ENCODE measurements around the gene MYADM. TPM values are rescaled to one million over a fixed set of nuclear protein-coding genes. Genes with fewer than 3 reads are reported as not detected.

The MYADM gene
- total and polyA plus RNA-seq, 9 donors: 27.5 to 216 (median 134) TPM

DNA sequence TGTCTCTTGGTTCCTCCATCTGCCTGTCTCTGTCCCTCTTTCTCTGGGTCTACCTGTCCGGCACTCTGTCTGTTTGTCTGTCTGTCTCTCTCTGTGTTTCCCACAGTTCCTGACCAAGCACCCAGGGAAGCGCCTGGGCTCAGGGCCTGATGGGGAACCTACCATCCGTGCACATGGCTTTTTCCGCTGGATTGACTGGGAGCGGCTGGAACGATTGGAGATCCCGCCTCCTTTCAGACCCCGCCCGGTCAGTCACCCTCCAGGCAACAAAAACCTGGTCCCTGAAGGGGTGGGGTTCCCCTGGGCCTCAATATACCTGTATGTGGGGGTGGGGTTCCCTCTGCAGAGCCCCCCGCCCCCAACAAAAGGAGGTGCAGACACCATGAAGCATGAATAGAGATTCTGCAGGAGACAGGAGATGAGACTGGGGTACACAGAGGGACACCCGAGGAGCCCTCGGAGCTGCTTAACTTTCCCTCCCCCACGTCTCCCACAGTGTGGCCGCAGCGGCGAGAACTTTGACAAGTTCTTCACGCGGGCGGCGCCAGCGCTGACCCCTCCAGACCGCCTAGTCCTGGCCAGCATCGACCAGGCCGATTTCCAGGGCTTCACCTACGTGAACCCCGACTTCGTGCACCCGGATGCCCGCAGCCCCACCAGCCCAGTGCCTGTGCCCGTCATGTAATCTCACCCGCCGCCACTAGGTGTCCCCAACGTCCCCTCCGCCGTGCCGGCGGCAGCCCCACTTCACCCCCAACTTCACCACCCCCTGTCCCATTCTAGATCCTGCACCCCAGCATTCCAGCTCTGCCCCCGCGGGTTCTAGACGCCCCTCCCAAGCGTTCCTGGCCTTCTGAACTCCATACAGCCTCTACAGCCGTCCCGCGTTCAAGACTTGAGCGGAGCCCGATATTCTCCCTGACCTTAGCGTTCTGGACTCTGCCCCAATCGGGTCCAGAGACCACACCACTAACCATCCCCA is 38.8 kb downstream of the MYADM start:
- Histone ChIP-seq H3K9me3 (no peaks in the 10 kb centered on the region), H3K36me3 (no peaks in the 10 kb centered on the region), H3K4me1 (ENCODE audit: insufficient read depth) (peaks cover 2% of the 10 kb centered on the region), H3K4me3 (no peak overlapping the region), H3K27ac (no peak overlapping the region), H3K27me3 (peaks cover 3% of the 10 kb centered on the region)
- intact Hi-C loops (cut with DNase I): loop anchor here in 1 of 4 donors (10.0 kb wide), 1 partner anchor 62 kb away; no protein-coding TSS in a partner anchor
- peak in 2 of 5 donors; percentile 31 to 53 for DNase-seq
- WGBS, 3 donors: 11 to 13% (median 11%) methylated on average over 43 to 48 of the region's 48 CpGs
- TF ChIP-seq POLR2A (IDR thresholded peaks at IDR 0.05): no peak
- TF ChIP-seq, protein P1, sequence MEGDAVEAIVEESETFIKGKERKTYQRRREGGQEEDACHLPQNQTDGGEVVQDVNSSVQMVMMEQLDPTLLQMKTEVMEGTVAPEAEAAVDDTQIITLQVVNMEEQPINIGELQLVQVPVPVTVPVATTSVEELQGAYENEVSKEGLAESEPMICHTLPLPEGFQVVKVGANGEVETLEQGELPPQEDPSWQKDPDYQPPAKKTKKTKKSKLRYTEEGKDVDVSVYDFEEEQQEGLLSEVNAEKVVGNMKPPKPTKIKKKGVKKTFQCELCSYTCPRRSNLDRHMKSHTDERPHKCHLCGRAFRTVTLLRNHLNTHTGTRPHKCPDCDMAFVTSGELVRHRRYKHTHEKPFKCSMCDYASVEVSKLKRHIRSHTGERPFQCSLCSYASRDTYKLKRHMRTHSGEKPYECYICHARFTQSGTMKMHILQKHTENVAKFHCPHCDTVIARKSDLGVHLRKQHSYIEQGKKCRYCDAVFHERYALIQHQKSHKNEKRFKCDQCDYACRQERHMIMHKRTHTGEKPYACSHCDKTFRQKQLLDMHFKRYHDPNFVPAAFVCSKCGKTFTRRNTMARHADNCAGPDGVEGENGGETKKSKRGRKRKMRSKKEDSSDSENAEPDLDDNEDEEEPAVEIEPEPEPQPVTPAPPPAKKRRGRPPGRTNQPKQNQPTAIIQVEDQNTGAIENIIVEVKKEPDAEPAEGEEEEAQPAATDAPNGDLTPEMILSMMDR (IDR thresholded peaks at IDR 0.05): peak in 2 of 3 donors; percentile 17 to 26

DNA sequence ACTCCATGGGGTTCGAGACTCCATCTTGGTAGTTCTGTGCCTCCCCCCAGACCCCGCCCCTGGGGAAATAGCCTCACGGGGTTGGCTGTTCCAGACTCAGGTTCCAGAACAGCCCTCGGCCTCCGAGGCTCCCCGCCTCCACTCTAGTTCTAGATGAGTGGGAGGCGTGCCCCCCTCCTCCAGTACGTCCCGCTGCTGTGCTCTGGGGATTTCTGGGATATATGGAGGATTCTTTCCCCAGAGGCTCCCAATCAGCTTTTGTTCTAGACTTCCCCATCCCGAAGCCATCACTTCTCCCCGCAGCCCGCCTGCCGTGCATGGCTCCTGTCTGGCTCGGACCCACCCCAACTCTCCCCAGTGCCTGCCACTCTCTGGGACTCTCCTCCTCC is 39.5 kb downstream of the MYADM start:
- no peaks in the 10 kb centered on the region for H3K9me3 ChIP-seq
- intact Hi-C loops (cut with DNase I): loop anchor here in 1 of 4 donors (10.0 kb wide), 1 partner anchor 62 kb away; no protein-coding TSS in a partner anchor
- H3K27me3 ChIP-seq: peaks cover 3% of the 10 kb centered on the region
- H3K4me1 ChIP-seq (ENCODE audit: insufficient read depth): peaks cover 2% of the 10 kb centered on the region
- H3K4me3 ChIP-seq: no peak overlapping the region
- no peak for TF ChIP-seq POLR2A (IDR thresholded peaks at IDR 0.05)
- TF ChIP-seq, protein P1 (IDR thresholded peaks at IDR 0.05): no peak
- no peak for TF ChIP-seq EP300 (IDR thresholded peaks at IDR 0.05)
- no peak overlapping the region for H3K27ac ChIP-seq
- 19 to 25% (median 24%) methylated on average over 14 of the region's 14 CpGs for WGBS, 3 donors
- no peaks in the 10 kb centered on the region for H3K36me3 ChIP-seq
- no peak for DNase-seq

DNA sequence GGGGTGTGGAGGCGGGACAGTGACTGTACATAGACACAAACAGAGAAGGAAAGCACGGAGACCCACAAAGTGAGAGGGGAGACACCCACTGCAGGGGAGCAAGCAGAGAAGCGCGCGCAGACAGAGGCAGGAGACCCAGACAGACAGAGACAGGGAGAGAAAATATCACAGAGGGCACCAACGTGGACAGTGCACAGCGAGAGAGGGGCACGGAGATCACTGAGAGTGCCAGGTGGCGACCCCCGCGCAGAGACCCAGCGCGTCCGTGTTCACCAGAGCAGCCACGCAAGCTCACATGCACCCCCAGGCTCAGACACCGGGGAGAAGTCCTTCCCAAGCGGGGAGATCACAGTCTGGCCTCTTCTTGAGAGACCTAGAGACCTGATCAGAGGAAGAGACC is 40.0 kb downstream of the MYADM start:
- intact Hi-C loops (cut with DNase I): loop anchor here in 1 of 4 donors (10.0 kb wide), 1 partner anchor 63 kb away; no protein-coding TSS in a partner anchor
- Histone ChIP-seq H3K4me1 (ENCODE audit: insufficient read depth) (peaks cover 2% of the 10 kb centered on the region), H3K27ac (no peak overlapping the region), H3K9me3 (no peaks in the 10 kb centered on the region), H3K27me3 (peaks cover 3% of the 10 kb centered on the region), H3K36me3 (no peaks in the 10 kb centered on the region), H3K4me3 (no peak overlapping the region)
- no peak for DNase-seq
- no peak for TF ChIP-seq POLR2A (IDR thresholded peaks at IDR 0.05)
- no peak for TF ChIP-seq EP300 (IDR thresholded peaks at IDR 0.05)
- TF ChIP-seq, protein P1 (IDR thresholded peaks at IDR 0.05): no peak
- 7 to 15% (median 7%) methylated on average over 17 of the region's 17 CpGs for WGBS, 3 donors

DNA sequence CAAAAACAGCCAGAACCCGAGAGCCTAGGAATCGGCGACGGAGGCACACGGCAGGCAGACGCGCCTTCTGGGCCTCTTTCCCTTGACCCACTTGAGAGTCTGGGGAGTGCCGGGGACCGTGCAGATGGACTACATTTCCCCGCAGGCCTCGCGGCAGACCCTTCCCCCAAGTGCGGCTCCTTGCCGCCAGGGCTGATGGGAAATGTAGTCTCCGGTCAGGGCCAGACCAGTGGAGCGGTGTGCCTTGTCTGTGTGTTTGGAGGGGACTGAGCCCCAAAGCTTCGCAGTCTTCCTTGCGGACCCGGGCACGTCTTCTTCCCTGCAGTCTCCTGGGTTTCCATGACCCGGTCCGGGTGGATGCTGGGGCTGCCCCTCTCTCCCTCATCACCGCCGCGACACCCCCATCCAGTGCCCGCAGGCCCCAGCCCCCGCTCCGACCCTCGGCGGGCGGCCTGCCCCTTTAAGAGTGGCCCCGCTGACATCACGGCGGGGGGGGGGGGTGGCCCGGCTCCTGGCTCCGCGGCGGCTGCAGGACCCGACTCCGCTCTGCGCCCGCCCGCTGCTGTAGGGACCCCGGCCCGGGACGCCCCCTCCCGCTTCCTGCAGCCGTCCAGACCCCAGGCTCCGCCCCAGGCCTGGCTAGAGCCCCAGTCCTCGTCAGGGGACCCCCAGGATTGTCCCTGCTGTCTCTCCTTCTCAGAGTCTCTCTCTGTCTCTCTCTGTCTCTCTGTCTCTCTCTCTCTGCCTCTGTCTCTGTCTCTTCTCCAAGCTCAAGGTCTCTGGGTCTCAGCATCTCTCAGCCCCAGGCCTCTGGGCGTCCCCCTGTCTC is 40.6 kb downstream of the MYADM start:
- TF ChIP-seq EP300 (IDR thresholded peaks at IDR 0.05) (no peak), POLR2A (IDR thresholded peaks at IDR 0.05) (no peak)
- TF ChIP-seq, protein P1 (IDR thresholded peaks at IDR 0.05): no peak
- intact Hi-C loops (cut with DNase I): loop anchor here in 1 of 4 donors (10.0 kb wide), 1 partner anchor 64 kb away; no protein-coding TSS in a partner anchor
- H3K27me3 ChIP-seq: peaks cover 3% of the 10 kb centered on the region
- no peaks in the 10 kb centered on the region for H3K36me3 ChIP-seq
- DNase-seq: peak in 4 of 5 donors; percentile 13 to 57 (median 42)
- no peaks in the 10 kb centered on the region for H3K9me3 ChIP-seq
- no peak overlapping the region for H3K27ac ChIP-seq
- H3K4me1 ChIP-seq (ENCODE audit: insufficient read depth): peaks cover 2% of the 10 kb centered on the region
- H3K4me3 ChIP-seq: no peak overlapping the region
- WGBS, 3 donors: 1% methylated on average over 51 of the region's 51 CpGs

Data from ovary (tissue), 9 donors.